Measurements from ENCODE around the gene STX3.
"Not testable (repeated sequence)": the region's sequence is repeated elsewhere in the genome, so short reads cannot be mapped to it uniquely, and the experiment has no call there.

- not testable (repeated sequence) for TF ChIP-seq ZNF274 (IDR thresholded peaks at IDR 0.05; ENCODE audit: low read depth, low read length); SUZ12 (IDR thresholded peaks at IDR 0.05; ENCODE audit: extremely low read depth, insufficient read depth, insufficient read length); YY1 (IDR thresholded peaks at IDR 0.05; ENCODE audit: insufficient read depth, insufficient read length)
Observed at GRCh38 chr11:59848439-59848838, 93.3 kb downstream of the STX3 start.
